ENCODE results near the gene ACP6. TPM values are rescaled to one million over a fixed set of nuclear protein-coding genes. Genes with fewer than 3 reads are reported as not detected.
"Not testable (repeated sequence)": the region's sequence is repeated elsewhere in the genome, so short reads cannot be mapped to it uniquely, and the experiment has no call there.

The ACP6 gene
- total RNA-seq, 8 experiments from 2014 or later, result 6.4 to 62.7 (median 14.3) TPM

DNA sequence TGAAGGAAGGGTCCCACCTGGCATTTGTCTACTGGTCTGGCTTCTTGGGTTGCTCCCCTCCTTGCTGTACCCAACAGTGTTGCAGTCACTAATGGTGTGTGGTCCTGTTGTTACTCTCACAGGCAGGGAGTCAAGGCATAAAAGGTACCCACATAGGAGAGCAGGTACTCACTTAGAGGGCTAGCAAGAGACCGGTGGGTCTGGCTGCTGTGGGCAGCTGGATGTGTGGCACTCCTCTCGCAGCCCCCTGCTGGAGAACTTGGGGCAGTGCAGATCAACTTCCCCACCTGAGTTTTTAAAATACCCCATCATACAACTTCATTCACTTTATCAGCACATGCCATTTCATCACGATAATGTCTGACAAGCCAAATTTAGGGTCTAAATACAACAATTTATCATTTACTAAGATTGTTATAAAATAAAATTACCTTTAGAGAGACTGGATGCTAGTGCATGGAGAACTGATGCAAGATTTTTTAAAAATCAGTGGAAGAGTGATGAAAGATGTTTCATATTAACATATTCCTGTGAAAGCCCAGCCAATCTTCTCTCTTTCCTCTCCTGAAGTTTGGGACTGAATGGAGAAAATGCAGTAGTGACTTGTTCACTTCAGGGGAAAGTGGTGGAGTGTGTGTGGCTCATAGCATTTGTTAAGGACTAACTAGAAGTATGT lies 42.8 kb downstream of the ACP6 start:
- no peak overlapping the region for H3K4me3 ChIP-seq
- peak in 6 of 8 experiments; percentile 32 to 74 (median 50) for ATAC-seq (replicated peaks in 6 of 8)
- H3K27ac ChIP-seq, result no peak overlapping the region
- H3K4me1 ChIP-seq (replicated peaks in 1 of 2), result peaks cover 0 to 9% of the 10 kb centered on the region in 2 donors
- WGBS, 10 experiments, result 0 to 88% (median 52%) methylated on average over 1 to 3 of the region's 3 CpGs; no CpG with 5 or more reads in 3 of the 10 experiments
- in situ Hi-C loops (cut with MboI; ENCODE audit: low pct_unique_long_range_greater_than_20kb in 2 of 9, low sequenced_read_pairs in 9 of 9, unreplicated experiment in 9 of 9), result loop anchor here in 4 of 9 experiments (10.0 to 25.0 kb wide), 3 partner anchors 115 to 260 kb away; no protein-coding TSS in a partner anchor

DNA sequence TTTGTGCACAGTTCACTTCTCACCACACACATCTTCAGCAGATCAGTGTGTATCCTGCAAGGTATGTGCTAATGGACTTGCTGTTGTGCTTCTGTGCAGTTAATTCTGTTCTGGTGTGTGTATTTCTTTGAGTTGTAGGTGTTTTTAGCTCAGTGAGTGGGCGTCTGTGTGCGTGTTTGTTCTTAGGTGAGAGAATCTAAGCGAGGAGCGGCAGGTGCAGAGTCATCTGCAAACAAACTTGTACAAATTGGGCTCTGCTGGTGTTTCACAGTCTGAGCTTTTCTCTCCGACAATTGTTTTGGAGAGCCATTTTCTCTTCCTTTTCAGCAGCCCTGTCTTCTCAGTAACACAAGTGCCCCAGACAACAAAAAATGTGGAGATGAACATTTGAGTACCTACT lies 43.6 kb downstream of the ACP6 start:
- in situ Hi-C loops (cut with MboI; ENCODE audit: low pct_unique_long_range_greater_than_20kb in 2 of 9, low sequenced_read_pairs in 9 of 9, unreplicated experiment in 9 of 9), result loop anchor here in 4 of 9 experiments (10.0 to 25.0 kb wide), 3 partner anchors 114 to 261 kb away; no protein-coding TSS in a partner anchor
- Histone ChIP-seq H3K4me3 (no peak overlapping the region), H3K4me1 (replicated peaks in 1 of 2) (peaks cover 0 to 9% of the 10 kb centered on the region in 2 donors), H3K27ac (no peak overlapping the region)
- WGBS, 10 experiments, result 20 to 100% (median 100%) methylated on average over 1 to 5 of the region's 5 CpGs; no CpG with 5 or more reads in 3 of the 10 experiments
- no peak for ATAC-seq (replicated peaks in 6 of 8)

DNA sequence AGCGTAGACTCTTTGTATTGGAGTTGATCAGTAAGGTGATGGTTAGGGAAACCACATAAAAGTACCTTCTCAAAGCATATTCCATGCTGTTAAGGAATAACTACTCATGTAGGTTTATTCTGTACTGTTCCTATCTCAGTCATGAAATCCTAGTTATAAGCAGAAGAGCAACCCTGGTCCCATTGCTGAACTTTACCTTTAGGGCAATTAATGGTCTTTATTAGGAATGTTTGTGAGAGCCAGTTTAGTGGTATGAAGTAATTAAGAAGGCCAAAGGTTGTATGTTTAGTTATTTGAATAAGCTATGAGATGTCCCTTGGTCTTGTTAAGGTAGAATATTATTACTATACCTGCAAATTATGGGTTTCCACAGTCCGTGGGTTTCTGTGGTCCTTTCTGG lies 44.0 kb downstream of the ACP6 start:
- H3K27ac ChIP-seq, result no peak overlapping the region
- in situ Hi-C loops (cut with MboI; ENCODE audit: low pct_unique_long_range_greater_than_20kb in 2 of 9, low sequenced_read_pairs in 9 of 9, unreplicated experiment in 9 of 9), result loop anchor here in 4 of 9 experiments (10.0 to 25.0 kb wide), 3 partner anchors 114 to 261 kb away; no protein-coding TSS in a partner anchor
- H3K4me3 ChIP-seq, result no peak overlapping the region
- ATAC-seq (replicated peaks in 6 of 8), result no peak
- 86 to 100% (median 100%) methylated on average over 1 to 2 of the region's 2 CpGs; no CpG with 5 or more reads in 3 of the 10 experiments for WGBS, 10 experiments
- peaks cover 0 to 9% of the 10 kb centered on the region in 2 donors for H3K4me1 ChIP-seq (replicated peaks in 1 of 2)

DNA sequence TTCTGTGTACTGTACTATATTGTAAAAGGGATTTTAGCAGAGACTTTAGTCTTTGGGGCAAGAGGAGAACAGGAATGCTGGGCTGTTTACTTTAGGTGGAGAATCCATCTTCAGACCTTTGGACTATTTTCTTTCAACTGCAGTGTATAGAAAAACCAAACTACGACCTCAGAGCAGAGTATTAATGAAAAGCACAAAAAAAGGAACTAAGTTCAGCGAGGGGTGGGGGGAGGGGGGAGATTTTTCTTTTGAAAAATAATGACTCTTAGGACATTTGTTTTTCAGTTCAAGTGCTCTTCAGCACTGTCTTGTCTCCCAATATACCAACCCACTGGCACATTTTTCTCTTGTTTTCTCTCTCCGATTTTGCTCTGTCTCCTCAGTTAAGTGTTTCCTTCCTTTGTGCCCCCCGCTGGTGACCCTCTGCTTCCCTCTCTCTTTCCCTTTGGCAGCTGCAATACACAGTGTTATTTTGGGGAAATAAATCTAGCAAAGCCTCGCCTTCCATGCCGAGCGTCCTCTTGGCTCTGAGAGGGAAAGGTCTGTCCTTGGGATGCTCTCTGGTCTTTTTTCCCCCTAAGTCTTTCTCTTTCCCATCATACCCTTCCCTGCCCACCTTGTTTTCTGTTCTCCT lies 44.8 kb downstream of the ACP6 start:
- no peak overlapping the region for H3K4me3 ChIP-seq
- peaks cover 0 to 7% of the 10 kb centered on the region in 2 donors for H3K4me1 ChIP-seq (replicated peaks in 1 of 2)
- 20 to 88% (median 75%) methylated on average over 1 to 7 of the region's 7 CpGs for WGBS, 10 experiments
- in situ Hi-C loops (cut with MboI; ENCODE audit: low pct_unique_long_range_greater_than_20kb in 2 of 9, low sequenced_read_pairs in 9 of 9, unreplicated experiment in 9 of 9), result loop anchor here in 4 of 9 experiments (10.0 to 25.0 kb wide), 3 partner anchors 113 to 262 kb away; no protein-coding TSS in a partner anchor
- no peak for ATAC-seq (replicated peaks in 6 of 8)
- no peak overlapping the region for H3K27ac ChIP-seq

DNA sequence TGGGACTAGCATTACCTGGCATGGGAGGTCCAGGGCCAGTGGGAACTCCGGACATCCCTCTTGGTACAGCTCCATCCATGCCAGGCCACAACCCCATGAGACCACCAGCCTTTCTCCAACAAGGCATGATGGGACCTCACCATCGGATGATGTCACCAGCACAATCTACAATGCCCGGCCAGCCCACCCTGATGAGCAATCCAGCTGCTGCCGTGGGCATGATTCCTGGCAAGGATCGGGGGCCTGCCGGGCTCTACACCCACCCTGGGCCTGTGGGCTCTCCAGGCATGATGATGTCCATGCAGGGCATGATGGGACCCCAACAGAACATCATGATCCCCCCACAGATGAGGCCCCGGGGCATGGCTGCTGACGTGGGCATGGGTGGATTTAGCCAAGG lies 45.8 kb downstream of the ACP6 start:
- H3K4me3 ChIP-seq, result no peak overlapping the region
- ATAC-seq (replicated peaks in 6 of 8), result peak in 1 of 8 experiments; percentile 7
- peaks cover 0 to 3% of the 10 kb centered on the region in 2 donors for H3K4me1 ChIP-seq (replicated peaks in 1 of 2)
- no peak overlapping the region for H3K27ac ChIP-seq
- in situ Hi-C loops (cut with MboI; ENCODE audit: low pct_unique_long_range_greater_than_20kb in 2 of 9, low sequenced_read_pairs in 9 of 9, unreplicated experiment in 9 of 9), result loop anchor here in 1 of 9 experiments (10.0 to 25.0 kb wide), 2 partner anchors 130 to 337 kb away; no protein-coding TSS in a partner anchor
- 75 to 100% (median 89%) methylated on average over 1 to 8 of the region's 8 CpGs; no CpG with 5 or more reads in 5 of the 10 experiments for WGBS, 10 experiments

DNA sequence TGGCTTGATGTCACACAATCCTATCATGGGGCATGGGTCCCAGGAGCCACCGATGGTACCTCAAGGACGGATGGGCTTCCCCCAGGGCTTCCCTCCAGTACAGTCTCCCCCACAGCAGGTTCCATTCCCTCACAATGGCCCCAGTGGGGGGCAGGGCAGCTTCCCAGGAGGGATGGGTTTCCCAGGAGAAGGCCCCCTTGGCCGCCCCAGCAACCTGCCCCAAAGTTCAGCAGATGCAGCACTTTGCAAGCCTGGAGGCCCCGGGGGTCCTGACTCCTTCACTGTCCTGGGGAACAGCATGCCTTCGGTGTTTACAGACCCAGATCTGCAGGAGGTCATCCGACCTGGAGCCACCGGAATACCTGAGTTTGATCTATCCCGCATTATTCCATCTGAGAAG lies 46.3 kb downstream of the ACP6 start:
- Histone ChIP-seq H3K27ac (no peak overlapping the region), H3K4me1 (replicated peaks in 1 of 2) (peaks cover 0 to 3% of the 10 kb centered on the region in 2 donors), H3K4me3 (no peak overlapping the region)
- in situ Hi-C loops (cut with MboI; ENCODE audit: low pct_unique_long_range_greater_than_20kb in 2 of 9, low sequenced_read_pairs in 9 of 9, unreplicated experiment in 9 of 9), result loop anchor here in 1 of 9 experiments (10.0 to 25.0 kb wide), 2 partner anchors 129 to 337 kb away; no protein-coding TSS in a partner anchor
- ATAC-seq (replicated peaks in 6 of 8), result no peak
- WGBS, 10 experiments, result 80 to 100% (median 100%) methylated on average over 1 to 4 of the region's 8 CpGs; no CpG with 5 or more reads in 5 of the 10 experiments

DNA sequence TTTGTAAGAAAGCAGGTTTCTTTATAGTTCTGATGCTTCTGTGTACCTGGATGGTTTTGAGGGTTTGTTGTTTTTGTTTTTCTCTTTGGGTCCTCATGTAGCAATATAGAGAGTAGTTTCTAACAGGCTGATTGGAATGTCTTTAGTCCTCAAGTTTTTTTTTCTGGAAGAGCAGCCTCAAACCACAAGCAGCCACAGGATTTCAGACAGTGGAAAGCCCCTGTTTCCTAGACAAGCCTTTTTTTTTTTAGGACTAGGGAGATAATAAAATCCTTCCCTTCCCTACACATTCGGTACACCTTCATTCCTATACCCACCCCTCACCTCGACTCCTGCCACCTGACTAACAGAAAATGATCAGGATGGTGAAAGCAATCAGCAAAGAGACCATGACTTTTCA lies 47.6 kb downstream of the ACP6 start:
- peaks cover 0 to 3% of the 10 kb centered on the region in 2 donors for H3K4me1 ChIP-seq (replicated peaks in 1 of 2)
- H3K4me3 ChIP-seq, result no peak overlapping the region
- no peak for ATAC-seq (replicated peaks in 6 of 8)
- WGBS, 10 experiments, result 34 to 100% (median 86%) methylated on average over 1 to 2 of the region's 2 CpGs; no CpG with 5 or more reads in 2 of the 10 experiments
- in situ Hi-C loops (cut with MboI; ENCODE audit: low pct_unique_long_range_greater_than_20kb in 2 of 9, low sequenced_read_pairs in 9 of 9, unreplicated experiment in 9 of 9), result loop anchor here in 1 of 9 experiments (10.0 to 25.0 kb wide), 2 partner anchors 128 to 335 kb away; no protein-coding TSS in a partner anchor
- no peak overlapping the region for H3K27ac ChIP-seq

DNA sequence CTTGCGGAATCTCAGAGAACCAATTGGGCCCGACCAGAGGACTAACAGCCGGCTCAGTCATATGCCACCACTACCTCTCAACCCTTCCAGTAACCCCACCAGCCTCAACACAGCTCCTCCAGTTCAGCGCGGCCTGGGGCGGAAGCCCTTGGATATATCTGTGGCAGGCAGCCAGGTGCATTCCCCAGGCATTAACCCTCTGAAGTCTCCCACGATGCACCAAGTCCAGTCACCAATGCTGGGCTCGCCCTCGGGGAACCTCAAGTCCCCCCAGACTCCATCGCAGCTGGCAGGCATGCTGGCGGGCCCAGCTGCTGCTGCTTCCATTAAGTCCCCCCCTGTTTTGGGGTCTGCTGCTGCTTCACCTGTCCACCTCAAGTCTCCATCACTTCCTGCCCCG lies 49.8 kb downstream of the ACP6 start:
- H3K4me3 ChIP-seq, result no peak overlapping the region
- H3K4me1 ChIP-seq (replicated peaks in 1 of 2), result peaks cover 0 to under 1% of the 10 kb centered on the region in 2 donors
- H3K27ac ChIP-seq, result no peak overlapping the region
- ATAC-seq (replicated peaks in 6 of 8), result no peak
- in situ Hi-C loops (cut with MboI; ENCODE audit: low pct_unique_long_range_greater_than_20kb in 2 of 9, low sequenced_read_pairs in 9 of 9, unreplicated experiment in 9 of 9), result loop anchor here in 1 of 9 experiments (10.0 to 25.0 kb wide), 2 partner anchors 126 to 333 kb away; no protein-coding TSS in a partner anchor
- WGBS, 10 experiments, result 83 to 100% (median 96%) methylated on average over 1 to 11 of the region's 12 CpGs; no CpG with 5 or more reads in 5 of the 10 experiments

DNA sequence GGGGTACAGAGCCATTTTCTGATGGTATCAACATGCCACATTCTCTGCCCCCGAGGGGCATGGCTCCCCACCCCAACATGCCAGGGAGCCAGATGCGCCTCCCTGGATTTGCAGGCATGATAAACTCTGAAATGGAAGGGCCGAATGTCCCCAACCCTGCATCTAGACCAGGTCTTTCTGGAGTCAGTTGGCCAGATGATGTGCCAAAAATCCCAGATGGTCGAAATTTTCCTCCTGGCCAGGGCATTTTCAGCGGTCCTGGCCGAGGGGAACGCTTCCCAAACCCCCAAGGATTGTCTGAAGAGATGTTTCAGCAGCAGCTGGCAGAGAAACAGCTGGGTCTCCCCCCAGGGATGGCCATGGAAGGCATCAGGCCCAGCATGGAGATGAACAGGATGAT lies 50.6 kb downstream of the ACP6 start:
- Histone ChIP-seq H3K4me3 (no peak overlapping the region), H3K4me1 (replicated peaks in 1 of 2) (no peaks in the 10 kb centered on the region), H3K27ac (no peak overlapping the region)
- no peak for ATAC-seq (replicated peaks in 6 of 8)
- WGBS, 10 experiments, result 40 to 100% (median 92%) methylated on average over 1 to 7 of the region's 7 CpGs; no CpG with 5 or more reads in 2 of the 10 experiments
- in situ Hi-C loops (cut with MboI; ENCODE audit: low pct_unique_long_range_greater_than_20kb in 2 of 9, low sequenced_read_pairs in 9 of 9, unreplicated experiment in 9 of 9), result loop anchor here in 1 of 9 experiments (10.0 to 25.0 kb wide), 2 partner anchors 125 to 332 kb away; no protein-coding TSS in a partner anchor

DNA sequence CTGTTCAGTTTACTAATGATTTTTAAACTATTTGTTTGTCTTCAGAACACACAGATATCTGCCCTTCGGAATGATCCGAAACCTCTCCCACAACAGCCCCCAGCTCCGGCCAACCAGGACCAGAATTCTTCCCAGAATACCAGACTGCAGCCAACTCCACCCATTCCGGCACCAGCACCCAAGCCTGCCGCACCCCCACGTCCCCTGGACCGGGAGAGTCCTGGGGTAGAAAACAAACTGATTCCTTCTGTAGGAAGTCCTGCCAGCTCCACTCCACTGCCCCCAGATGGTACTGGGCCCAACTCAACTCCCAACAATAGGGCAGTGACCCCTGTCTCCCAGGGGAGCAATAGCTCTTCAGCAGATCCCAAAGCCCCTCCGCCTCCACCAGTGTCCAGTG lies 51.6 kb downstream of the ACP6 start:
- in situ Hi-C loops (cut with MboI; ENCODE audit: low pct_unique_long_range_greater_than_20kb in 2 of 9, low sequenced_read_pairs in 9 of 9, unreplicated experiment in 9 of 9), result loop anchor here in 1 of 9 experiments (25.0 kb wide), 1 partner anchor 331 kb away; no protein-coding TSS in a partner anchor
- WGBS, 10 experiments, result 88 to 100% (median 97%) methylated on average over 2 to 7 of the region's 8 CpGs; no CpG with 5 or more reads in 4 of the 10 experiments
- H3K4me1 ChIP-seq (replicated peaks in 1 of 2), result no peaks in the 10 kb centered on the region
- no peak overlapping the region for H3K27ac ChIP-seq
- ATAC-seq (replicated peaks in 6 of 8), result peak in 1 of 8 experiments; percentile 12
- no peak overlapping the region for H3K4me3 ChIP-seq

DNA sequence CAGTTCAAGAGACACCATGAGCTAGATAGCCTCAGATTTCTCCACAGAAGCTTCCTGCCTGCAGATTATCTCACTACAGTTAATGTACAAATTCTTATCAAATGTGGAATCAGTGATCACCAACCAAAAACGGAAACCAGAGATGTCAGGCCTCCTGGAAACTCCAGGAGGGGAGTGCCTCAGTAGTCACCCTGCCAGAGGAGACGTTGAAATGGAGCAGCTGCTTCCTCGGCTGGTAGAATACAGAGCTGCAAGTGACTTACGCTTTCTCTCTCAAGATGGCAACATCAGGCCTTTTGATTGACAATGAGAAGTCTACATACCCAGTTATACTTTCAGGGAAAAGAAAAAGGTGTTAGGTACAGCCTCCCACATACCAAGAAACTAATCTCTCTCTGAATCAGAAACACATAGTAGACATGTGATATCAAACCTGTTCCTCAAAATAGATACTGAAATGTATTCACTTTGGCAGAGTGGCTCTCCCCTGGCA lies 52.2 kb downstream of the ACP6 start:
- no peak for ATAC-seq (replicated peaks in 6 of 8)

DNA sequence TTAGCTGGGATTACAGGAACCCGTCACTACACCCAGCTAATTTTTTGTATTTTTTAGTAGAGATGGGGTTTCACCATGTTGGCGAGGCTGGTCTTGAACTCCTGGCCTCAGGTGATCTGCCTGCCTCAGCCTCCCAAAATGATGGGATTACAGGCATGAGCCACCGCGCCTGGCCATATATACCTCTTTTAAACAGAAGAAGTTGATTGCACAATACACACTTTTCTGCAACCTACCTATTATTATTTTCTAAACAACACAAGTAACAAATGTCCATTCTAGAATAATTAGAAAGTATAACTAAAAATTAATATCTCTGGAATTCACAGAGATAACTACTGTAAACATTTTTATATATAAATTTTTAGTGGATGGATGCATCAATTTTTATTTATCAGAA lies 55.4 kb downstream of the ACP6 start:
- H3K27ac ChIP-seq; H3K4me3 ChIP-seq; H3K4me1 ChIP-seq (replicated peaks in 1 of 2); ATAC-seq (replicated peaks in 6 of 8): not testable (repeated sequence)
- WGBS, 10 experiments, result 95 to 100% (median 100%) methylated on average over 1 to 4 of the region's 4 CpGs
- in situ Hi-C loops (cut with MboI; ENCODE audit: low pct_unique_long_range_greater_than_20kb in 2 of 9, low sequenced_read_pairs in 9 of 9, unreplicated experiment in 9 of 9), result loop anchor here in 1 of 9 experiments (25.0 kb wide), 1 partner anchor 328 kb away; no protein-coding TSS in a partner anchor

More for the DNA sequence above, 52.2 kb downstream of the ACP6 start:
- Histone ChIP-seq H3K4me1 (replicated peaks in 1 of 2) (no peaks in the 10 kb centered on the region), H3K4me3 (no peak overlapping the region), H3K27ac (no peak overlapping the region)
- in situ Hi-C loops (cut with MboI; ENCODE audit: low pct_unique_long_range_greater_than_20kb in 2 of 9, low sequenced_read_pairs in 9 of 9, unreplicated experiment in 9 of 9), result loop anchor here in 1 of 9 experiments (25.0 kb wide), 1 partner anchor 331 kb away; no protein-coding TSS in a partner anchor
- 53 to 100% (median 86%) methylated on average over 1 to 4 of the region's 4 CpGs; no CpG with 5 or more reads in 2 of the 10 experiments for WGBS, 10 experiments

All from motor neuron (in vitro differentiated cells).